ENCODE measurements around the gene GABRR1. TPM values are rescaled to one million over a fixed set of nuclear protein-coding genes. Genes with fewer than 3 reads are reported as not detected.

Gene GABRR1
- total RNA-seq, 1 experiment from 2014 or later: 0.33 TPM

DNA sequence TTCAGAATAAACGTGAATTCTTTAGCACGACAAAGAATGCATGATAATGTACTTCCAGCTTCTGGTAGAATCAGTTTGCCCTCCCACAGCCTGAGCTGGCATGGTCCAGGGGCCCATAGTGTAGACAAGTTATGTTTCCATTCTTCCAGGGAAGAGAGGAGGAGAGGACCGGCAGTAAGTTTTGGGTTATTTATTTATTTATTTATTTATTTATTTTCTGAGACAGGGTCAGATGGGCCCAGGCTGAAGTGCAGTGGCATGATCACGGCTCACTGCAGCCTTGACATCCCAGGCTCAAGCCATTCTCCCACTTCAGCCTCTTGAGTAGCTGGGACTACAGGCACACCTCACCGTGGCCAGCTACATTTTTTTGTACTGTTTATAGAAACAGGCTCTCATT is 4.7 kb downstream of the GABRR1 start:
- no peak overlapping the region for H2BK15ac ChIP-seq (ENCODE audit: low read depth, low read length)
- no peak overlapping the region for H3K56ac ChIP-seq (ENCODE audit: insufficient read length, low read depth, low read length)
- no peak overlapping the region for H2BK5ac ChIP-seq (ENCODE audit: insufficient read length, low read length)
- H4K5ac ChIP-seq (ENCODE audit: insufficient read length, low read depth, low read length): no peak overlapping the region
- no peak overlapping the region for H4K8ac ChIP-seq (replicated peaks; ENCODE audit: insufficient read length, low read depth, low read length)
- no peaks in the 10 kb centered on the region for H3K79me2 ChIP-seq (ENCODE audit: insufficient read depth, low read length)
- H2BK20ac ChIP-seq (ENCODE audit: low read depth, low read length, poor library complexity, severe bottlenecking): no peak overlapping the region
- no peak for DNase-seq
- H3K23ac ChIP-seq (ENCODE audit: insufficient read length, low read depth, low read length): no peak overlapping the region
- no peak overlapping the region for H3K9ac ChIP-seq (ENCODE audit: extremely low read depth, insufficient read length, low read length)
- H3K27ac ChIP-seq (ENCODE audit: insufficient read length, low read depth, low read length): no peak overlapping the region
- H3K4me2 ChIP-seq (ENCODE audit: insufficient read depth, insufficient read length, low read length): no peak overlapping the region
- no peak overlapping the region for H2AK5ac ChIP-seq (ENCODE audit: insufficient read length, low read length)
- no peak overlapping the region for H2AFZ ChIP-seq (ENCODE audit: low read length)
- no peak overlapping the region for H3T11ph ChIP-seq (ENCODE audit: low read length)
- Mint-ChIP-seq H3K4me1 (peaks cover 33 to 35% of the 10 kb centered on the region in 2 experiments), H3K9me3 (no peaks in the 10 kb centered on the region), H3K36me3 (ENCODE audit: insufficient read depth in 1 of 3, low read depth in 3 of 3) (peaks cover 0 to 3% (median 0%) of the 10 kb centered on the region in 3 experiments; a peak in 1 of 7 replicates), H3K27ac (no peak overlapping the region), H3K4me3 (no peak overlapping the region), H3K27me3 (ENCODE audit: low read depth) (no peaks in the 10 kb centered on the region)
- peaks cover 13% of the 10 kb centered on the region; the same call in 1 of the 2 replicates for H3K4me1 ChIP-seq (ENCODE audit: insufficient read depth, low read length)
- H2BK120ac ChIP-seq (ENCODE audit: low read depth, low read length, poor library complexity, severe bottlenecking): no peak overlapping the region
- no peak overlapping the region for H3K18ac ChIP-seq (ENCODE audit: insufficient read length, low read depth, low read length)
- TF ChIP-seq, protein P1, sequence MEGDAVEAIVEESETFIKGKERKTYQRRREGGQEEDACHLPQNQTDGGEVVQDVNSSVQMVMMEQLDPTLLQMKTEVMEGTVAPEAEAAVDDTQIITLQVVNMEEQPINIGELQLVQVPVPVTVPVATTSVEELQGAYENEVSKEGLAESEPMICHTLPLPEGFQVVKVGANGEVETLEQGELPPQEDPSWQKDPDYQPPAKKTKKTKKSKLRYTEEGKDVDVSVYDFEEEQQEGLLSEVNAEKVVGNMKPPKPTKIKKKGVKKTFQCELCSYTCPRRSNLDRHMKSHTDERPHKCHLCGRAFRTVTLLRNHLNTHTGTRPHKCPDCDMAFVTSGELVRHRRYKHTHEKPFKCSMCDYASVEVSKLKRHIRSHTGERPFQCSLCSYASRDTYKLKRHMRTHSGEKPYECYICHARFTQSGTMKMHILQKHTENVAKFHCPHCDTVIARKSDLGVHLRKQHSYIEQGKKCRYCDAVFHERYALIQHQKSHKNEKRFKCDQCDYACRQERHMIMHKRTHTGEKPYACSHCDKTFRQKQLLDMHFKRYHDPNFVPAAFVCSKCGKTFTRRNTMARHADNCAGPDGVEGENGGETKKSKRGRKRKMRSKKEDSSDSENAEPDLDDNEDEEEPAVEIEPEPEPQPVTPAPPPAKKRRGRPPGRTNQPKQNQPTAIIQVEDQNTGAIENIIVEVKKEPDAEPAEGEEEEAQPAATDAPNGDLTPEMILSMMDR (conservative IDR thresholded peaks at IDR 0.05): no peak
- H3K23me2 ChIP-seq (ENCODE audit: insufficient read length, low read depth, low read length, poor library complexity, severe bottlenecking): no peaks in the 10 kb centered on the region
- H3K4ac ChIP-seq (ENCODE audit: low read depth, low read length): no peak overlapping the region
- no peaks in the 10 kb centered on the region for H3K27me3 ChIP-seq (ENCODE audit: insufficient read depth, low read length)
- no peak overlapping the region for H2BK12ac ChIP-seq (ENCODE audit: insufficient read length, low read depth, low read length)
- whole genome bisulfite sequencing (ENCODE audit: extremely low coverage, insufficient read length, low lambda C conversion rate): no CpG with 5 or more reads among the region's 5 CpGs
- H3K79me1 ChIP-seq (ENCODE audit: insufficient read depth, low read depth, low read length, poor library complexity, severe bottlenecking): no peaks in the 10 kb centered on the region
- H3K14ac ChIP-seq (ENCODE audit: insufficient read depth, low read length): no peak overlapping the region
- no peaks in the 10 kb centered on the region for H4K20me1 ChIP-seq (ENCODE audit: control insufficient read depth, insufficient read depth, insufficient read length)
- no peak overlapping the region for H4K91ac ChIP-seq (ENCODE audit: insufficient read length, low read depth, low read length)
- H3K9me3 ChIP-seq (ENCODE audit: control insufficient read depth, low read depth, low read length): no peaks in the 10 kb centered on the region
